ENCODE results near the gene DOK6. TPM values are rescaled to one million over a fixed set of nuclear protein-coding genes. Genes with fewer than 3 reads are reported as not detected.

DOK6 gene
- total RNA-seq, 1 experiment from 2014 or later, result 0.18 TPM

- no peak for DNase-seq (ENCODE audit: low read depth)
These were observed 496.9 kb downstream of the DOK6 start for GRCh38 chr18:69897397-69898108.

- no peak for DNase-seq (ENCODE audit: low read depth)
These were observed 497.7 kb downstream of the DOK6 start for GRCh38 chr18:69898241-69898861.
